HG03064 (cell line): ENCODE measurements around the gene ARHGAP23.

Experiments used
- ATAC-seq: cut with Tn5 transposase; IDR thresholded peaks from one replicate; pipeline ENCODE4 v1.9.1; 2021; ENCODE audit warnings: low read depth; ENCODE audit not compliant: unreplicated experiment

ARHGAP23 gene, protein sequence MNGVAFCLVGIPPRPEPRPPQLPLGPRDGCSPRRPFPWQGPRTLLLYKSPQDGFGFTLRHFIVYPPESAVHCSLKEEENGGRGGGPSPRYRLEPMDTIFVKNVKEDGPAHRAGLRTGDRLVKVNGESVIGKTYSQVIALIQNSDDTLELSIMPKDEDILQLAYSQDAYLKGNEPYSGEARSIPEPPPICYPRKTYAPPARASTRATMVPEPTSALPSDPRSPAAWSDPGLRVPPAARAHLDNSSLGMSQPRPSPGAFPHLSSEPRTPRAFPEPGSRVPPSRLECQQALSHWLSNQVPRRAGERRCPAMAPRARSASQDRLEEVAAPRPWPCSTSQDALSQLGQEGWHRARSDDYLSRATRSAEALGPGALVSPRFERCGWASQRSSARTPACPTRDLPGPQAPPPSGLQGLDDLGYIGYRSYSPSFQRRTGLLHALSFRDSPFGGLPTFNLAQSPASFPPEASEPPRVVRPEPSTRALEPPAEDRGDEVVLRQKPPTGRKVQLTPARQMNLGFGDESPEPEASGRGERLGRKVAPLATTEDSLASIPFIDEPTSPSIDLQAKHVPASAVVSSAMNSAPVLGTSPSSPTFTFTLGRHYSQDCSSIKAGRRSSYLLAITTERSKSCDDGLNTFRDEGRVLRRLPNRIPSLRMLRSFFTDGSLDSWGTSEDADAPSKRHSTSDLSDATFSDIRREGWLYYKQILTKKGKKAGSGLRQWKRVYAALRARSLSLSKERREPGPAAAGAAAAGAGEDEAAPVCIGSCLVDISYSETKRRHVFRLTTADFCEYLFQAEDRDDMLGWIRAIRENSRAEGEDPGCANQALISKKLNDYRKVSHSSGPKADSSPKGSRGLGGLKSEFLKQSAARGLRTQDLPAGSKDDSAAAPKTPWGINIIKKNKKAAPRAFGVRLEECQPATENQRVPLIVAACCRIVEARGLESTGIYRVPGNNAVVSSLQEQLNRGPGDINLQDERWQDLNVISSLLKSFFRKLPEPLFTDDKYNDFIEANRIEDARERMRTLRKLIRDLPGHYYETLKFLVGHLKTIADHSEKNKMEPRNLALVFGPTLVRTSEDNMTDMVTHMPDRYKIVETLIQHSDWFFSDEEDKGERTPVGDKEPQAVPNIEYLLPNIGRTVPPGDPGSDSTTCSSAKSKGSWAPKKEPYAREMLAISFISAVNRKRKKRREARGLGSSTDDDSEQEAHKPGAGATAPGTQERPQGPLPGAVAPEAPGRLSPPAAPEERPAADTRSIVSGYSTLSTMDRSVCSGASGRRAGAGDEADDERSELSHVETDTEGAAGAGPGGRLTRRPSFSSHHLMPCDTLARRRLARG (N-terminal part only)

DNA sequence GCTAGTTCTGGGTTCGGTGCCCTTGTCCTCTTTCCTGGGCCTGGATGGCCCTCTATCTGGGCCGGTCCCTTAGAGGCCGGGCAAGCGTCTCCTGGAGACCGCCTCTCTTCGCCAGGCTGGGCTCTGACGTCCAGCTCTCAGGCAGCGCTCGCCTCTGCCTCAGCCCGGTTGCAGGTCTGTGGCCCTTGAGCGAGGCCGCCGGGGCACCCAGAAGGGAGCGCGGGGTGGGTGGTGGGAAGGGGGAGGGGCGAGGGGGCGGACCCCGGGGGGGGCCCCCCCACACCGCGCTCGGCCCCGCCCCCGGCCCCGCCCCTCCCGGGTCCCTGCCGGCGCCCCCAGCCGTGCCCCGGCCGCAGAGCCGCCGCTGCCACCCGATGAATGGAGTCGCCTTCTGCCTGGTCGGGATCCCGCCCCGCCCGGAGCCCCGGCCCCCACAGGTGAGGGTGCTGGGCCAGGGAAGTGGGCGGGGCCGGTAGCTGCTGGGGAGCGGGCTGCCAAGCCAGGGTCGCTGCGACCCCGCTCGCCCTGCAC, at the start of gene ARHGAP23:
Gene ARHGAP23, plus strand, starts transcription at position 353 of the 531 bp plus-strand sequence. Its CDS starts 22 bp downstream, at position 375.
- no peak for ATAC-seq

DNA sequence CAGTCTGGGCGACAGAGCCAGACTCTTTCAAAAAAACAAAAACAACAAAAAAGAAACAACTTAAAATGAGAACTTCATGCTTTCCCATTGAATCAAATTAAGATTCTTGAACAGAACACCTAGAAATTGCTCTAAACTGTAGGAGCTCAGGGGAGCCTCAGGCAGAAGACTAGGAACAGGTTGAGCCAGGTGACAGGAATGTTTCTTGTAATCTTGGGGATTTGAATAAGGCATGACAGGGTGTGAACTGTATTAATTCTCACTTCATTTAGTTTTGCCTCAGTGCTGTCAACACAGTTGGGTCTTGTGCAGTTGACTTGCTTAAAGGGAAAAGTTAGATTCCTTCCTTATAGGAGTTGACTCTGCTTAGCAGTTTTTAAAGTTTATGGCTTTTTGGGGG, 48.8 kb upstream of the ARHGAP23 start:
- no peak for ATAC-seq

DNA sequence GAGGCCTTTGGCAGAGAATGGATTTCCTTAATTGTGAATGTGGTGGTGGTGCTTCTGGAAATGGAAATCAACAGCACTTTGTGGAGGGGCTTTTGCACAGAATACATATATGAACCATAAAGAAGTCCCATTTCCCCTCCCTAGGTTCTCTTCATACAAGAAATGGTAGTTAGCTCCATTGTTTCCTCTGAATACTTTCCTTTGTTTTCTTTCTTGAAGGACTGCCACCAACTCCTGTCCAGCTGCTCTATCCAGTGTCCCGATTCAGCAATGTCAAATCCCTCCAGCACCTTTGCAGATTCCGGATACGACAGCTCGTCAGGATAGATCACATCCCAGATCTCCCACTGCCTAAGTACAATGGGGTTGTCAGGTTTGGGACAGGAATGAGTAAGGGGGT, 33.2 kb upstream of the ARHGAP23 start:
- no peak for ATAC-seq

DNA sequence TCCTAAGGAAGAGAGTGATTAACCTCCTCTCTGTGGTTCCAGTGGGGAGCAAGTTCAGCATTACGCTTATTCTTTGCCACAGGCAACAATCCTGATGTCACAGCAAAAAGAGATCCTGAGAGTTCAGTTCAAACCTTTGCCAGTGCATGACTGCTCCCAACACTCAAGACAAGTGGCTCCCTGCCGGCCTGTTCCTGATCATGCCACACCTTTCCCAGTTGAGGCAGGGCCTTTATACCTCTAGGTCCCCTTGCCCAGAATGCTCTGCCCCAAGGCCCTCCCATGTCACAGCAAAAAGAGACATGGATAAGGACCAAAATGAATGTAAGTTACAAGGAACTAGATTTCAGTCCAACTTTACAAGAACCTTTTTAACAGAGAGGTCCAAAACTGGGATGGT, 31.0 kb upstream of the ARHGAP23 start:
- no peak for ATAC-seq

DNA sequence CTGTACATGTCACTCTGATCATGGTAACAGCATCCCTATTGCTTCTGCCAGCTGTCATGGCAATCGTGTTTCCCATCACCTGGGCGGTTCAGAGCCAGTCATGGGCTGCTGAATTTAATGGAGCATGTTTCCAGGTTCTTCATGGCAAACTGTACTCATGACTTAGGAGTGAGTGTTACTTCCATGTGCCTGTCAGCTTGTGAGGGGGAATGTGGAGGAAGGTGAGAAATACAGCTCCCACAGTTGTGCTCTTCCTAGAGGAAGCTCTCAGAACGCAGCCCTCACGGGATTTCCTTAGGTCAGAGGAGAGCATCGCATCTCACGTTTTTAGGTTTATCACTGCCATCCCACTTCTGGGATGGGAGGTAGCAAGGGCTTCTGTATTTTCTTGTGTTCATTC, 28.0 kb upstream of the ARHGAP23 start:
- no peak for ATAC-seq

DNA sequence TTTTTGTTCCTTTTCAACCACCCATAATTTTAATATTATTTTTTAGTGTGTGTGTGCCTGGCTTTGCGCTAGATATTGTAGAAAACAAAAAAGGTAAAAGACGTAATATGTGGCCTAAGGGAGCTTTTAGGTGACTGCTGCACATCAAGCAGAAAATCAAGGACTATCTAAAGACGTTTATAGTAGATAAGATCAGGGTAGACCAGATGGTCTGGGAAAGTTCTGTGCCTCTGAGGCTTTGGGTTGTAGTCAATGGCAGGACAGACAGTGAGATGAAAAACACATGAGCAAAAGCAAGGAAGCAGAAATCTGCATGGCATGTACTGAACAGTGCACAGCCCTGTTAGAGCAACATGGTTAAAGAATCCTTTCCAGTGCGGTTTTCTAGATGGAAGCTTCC, 26.8 kb upstream of the ARHGAP23 start:
- no peak for ATAC-seq

DNA sequence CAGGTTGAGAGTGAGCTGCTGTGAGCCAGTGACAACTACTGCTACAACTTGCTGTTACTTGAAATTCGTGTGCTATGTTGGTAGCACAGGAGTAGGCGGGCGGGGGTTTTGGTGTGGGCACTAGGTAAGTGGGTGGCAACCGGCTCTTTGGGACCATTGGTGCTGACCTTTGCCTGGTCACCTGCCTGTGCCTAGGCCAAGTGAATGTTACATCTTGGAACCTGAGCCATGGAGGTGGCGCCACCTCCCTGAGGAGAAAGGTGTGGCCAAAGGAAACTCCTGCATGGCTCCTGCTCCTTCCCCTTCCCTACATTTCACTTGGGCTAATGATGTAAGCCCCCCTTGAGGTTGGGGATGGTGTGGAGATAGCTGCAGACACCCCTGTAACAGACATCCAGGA, 25.4 kb upstream of the ARHGAP23 start:
- no peak for ATAC-seq

DNA sequence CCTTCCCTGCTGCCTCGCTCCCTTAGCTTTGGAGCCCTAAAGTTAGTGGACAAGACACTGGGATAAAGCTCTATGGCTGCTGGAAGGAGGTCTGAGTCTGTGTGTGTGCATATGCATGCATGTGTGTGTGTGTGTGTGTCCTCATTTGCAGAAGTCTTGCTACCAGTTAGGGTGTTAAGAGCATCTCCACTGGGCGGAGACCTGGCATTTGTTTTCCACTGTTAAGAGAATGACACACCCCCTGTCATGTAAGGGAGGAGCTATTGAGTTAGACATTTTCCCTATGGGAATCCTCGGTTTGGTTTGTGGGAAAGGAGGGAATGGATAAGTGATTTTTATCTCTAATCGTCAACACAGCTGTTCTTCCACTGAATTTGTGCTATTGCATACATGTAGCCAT, 24.8 kb upstream of the ARHGAP23 start:
- ATAC-seq: no peak

DNA sequence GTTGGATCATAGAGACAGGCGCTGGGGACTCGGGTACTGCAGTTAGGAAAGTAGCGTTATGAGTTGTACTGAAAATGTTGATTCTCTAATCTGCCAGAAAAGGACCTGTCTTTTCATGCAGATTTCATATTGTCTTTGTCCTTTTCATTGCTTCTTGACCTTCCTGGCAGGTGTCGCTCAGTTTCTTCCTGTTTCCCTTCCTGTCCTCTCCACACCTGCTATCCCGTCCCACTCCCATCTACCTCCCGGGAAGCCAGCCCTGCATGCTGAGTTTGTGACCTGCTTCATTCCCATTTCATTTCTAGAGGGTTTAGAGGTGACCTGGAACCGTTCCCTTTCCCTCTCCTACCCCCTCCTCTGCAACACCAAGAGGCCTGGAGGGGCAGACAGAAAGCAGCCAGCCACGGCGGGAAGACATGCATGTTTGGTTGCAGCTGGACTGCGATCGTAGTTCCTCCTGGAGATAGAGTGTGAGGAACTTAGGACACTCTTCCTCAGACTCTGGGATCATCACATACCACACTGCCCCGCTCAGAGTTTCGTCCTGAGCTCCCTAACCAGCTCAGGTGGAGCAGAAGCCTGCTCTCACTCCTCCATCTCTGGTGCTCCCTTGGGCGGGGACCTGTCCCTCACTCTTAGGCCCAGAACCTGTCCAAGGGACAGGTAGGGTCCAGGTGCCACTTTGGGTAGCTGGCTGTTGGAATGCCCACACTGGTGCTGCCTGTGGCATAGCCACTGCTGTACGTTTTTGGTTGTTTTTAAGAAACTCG, 23.9 kb upstream of the ARHGAP23 start:
- no peak for ATAC-seq

DNA sequence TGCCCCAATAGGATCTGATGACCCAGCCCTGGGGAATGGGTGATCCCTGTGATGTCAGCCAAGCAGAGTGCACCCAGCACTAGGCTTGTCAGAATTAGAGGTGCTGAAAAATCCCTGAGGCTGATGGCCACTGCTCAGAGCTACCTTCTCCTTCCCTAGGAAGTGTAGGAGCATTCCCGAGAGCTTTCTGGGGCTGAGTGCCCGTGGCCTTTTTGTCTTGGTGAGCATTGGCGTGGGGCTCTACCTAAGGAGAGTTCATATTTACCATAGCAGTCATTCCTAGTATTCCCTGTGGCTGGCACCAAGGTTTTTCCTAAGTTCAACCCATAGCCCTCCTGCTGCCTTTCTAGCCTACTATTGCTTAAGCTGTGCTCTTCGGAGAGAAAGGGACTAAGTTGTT, 22.6 kb upstream of the ARHGAP23 start:
- ATAC-seq: no peak

DNA sequence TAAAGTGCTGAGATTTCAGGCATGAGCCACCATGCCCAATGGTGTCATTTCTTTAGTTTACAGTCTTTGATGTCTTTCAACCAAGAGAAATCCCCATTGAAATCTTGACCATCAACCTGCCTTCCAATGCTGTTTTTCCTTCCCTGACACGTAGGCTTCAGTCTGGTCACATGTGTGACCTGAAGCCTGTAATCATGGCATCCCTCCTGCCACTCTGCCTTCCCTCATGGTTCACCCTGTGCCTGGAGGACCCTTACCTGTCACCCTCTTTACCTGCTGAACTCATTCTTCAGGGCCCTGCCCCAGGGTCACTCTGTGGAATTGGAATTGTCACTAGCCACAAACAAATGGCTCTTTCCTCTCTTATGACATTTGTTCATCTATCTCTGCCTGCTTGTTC, 18.1 kb upstream of the ARHGAP23 start:
- no peak for ATAC-seq

DNA sequence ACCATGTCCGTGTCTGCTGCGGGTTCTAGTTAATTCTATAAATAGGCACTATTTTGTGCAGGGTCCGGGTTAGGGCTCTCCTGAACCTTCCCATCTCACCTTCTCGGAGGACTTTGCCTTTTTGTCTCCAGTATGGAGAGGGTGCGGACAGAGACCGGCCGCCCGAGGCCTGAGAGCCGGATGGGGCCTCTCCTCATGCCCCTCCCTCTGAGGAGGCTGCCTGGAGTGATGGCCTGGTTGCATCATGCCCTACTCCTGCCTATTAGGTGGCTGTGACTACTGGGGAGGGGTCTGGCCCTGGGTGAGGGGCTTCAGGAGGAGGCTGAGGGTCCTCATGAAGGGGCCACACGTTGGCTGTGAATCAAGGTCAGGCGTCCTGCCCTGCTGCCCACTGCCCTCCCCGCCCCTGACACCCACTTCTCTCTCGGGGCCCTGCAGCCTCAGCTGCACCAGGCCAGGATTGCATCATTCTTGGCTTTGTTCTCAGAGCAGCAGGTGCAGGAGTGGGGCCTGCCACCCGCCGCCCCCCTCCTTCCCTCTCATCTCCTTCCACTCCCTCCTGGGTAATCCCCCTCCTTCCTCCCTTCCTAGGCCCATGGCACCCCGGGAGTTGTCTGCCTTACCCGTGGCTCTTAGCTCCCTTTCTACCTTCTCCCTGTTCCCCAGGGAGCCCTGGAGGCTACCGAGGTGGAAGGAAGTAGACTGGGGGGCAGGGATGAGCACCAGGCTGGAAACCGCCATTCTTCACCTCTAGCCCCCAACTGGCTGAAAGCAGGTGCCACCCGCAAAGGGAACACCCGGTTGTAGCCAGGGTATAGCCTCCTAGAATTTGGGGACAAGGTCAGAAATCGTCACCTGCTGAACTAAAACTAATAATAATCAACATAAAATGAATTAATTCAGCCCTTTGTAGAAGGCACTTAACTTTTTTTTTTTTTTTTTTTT, 12.7 kb upstream of the ARHGAP23 start:
- ATAC-seq: no peak

DNA sequence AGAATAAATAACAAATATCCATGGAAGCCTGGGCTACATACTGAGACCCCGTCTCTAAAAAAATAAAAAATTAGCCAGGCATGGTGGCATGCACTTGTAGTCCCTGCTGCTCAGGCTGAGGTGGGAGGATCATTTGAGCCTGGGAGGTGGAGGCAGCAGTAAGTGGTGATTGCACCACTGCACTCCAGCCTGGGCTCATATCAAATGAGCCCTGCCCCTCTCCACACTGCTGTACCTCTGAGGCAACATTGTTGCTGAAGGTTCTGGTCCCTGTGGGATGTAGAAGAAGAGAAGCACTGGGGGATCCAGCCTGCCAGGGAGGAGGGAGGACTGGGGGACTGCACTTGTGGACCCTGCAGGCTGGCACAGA, 11.4 kb upstream of the ARHGAP23 start:
- ATAC-seq: no peak

DNA sequence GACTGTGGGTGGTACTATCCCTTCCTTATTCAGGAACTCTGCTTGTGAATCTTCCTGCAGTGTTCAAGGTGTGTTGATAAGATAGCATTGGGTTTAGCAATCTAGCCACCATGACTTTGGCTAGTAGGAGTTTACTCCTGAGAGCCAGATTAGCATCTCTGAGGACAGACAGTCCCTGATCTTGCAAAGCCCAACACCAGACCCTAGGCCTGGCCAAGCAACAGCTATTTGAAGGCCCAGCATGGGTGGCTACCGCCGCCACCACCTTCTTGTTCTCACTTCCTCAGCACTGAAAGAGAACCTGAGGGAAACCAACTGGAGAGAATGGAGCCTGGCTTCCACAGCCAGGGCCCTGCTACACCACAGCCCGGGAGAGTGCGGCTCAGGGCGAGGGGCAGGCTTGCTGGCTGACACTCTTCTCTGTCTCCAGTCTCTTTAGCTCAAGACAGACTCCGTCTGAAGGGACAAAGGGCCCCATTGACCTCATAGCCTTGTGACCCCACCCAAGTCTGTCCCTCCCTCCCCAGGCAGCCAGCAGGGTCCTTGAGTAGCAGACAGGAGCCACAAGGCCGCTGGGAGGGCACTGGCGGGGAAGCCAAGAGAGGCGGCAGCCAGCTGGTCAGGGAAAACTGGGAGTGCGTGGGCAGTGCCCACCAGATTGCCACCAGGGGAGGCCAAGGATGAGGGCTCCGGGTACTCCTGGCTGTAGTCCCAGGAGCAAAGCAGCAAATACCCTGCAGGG, 10.9 kb upstream of the ARHGAP23 start:
- no peak for ATAC-seq

DNA sequence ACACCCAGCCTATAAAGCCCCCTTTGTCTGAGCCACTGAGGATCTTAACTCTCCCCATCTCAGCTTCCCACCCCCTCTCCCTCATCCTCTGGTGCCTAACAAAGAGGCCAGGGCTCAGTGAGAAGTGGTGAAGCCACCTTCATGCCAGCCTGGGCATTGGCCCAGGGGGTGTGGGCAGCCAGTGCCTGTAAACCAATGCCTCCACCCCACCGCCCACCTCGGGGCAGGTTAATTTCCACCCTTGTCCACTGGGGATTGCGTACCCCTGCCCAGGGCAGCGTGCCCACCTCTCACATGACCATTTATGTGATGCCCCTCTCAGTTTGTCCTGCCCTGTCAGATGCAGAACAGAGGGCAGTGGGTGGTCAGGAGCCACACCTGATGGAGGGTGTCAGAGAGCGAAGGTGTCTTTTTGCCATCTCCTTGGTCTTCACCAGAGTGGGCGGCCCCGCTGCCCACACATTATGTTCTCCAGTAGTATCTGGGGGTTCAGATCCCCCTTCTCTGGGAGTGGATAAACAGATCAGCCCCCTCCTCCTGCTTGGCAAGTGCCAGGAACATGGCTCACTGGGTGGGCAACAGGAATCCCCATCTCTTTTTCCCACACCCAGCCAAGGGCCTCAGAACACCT, 10.1 kb upstream of the ARHGAP23 start:
- no peak for ATAC-seq

DNA sequence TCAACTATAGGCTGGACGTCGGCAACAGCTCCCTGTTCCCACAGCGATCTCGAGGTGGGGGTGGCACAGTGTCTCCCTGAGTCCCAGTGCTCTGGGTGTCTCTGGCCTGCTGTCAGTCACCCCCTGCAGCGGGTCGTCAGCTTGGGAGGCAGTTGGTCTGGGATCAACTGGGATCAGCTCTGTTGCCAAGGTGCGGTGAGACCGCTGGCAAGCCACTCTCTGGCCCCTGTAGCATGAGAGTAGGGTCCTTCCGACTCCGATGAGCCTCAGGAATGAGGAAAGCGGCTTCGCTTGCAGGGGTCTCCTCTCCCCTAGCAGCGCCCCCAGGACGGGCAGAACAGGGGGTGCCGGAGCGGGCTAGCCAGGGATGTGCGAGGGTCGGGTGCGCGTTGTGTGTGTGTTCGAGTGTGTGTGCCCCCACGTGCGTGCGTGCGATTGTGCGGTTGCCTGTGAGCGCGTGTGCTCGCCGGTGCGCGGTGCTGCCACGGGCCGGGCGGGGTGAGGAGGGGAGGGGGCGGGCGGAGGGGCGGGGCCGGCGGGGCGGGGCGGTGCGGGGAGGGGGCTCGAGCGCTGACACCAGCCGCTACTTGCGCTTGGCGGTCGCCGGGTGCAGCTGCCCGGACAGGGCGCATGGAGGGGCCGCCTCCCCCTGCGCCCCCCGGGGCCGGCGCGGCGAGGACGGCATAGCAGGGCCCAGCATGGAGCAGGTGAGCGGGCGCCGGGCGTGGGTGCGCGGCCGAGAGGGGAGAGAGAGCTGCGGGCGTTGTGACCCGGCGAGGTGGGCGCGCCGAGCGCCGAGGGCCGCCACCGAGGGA, 9.4 kb upstream of the ARHGAP23 start:
- no peak for ATAC-seq

DNA sequence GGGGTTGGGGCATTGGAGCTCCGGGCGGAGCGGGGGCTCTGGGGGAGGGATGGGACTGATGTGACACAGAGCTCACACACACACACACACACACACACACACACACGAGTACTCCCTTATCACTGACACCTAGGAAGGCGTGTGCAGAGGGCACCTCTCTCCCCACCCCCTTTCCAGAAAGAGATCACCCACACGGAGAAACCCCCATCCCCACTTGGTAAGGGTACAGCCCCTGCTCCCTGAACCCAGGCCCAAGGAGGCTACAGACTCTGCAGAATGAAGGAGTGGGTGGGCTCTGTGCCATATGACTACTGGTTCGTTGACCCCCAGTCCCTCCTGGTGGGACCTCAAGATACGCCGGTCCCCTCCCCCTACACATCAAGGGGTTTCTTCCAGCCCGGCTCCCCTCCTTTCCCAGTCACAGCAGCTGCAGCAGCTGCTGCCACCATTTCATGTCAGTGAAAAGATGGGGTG, 8.7 kb upstream of the ARHGAP23 start:
- no peak for ATAC-seq
